ENCODE results near the gene ARID5A. TPM values are rescaled to one million over a fixed set of nuclear protein-coding genes. Genes with fewer than 3 reads are reported as not detected.

Gene ARID5A
- total RNA-seq, 1 experiment from 2014 or later = 9.3 TPM

GRCh38 chr2:96580771-96581170 lies 44.2 kb downstream of the ARID5A start:
- Mint-ChIP-seq H3K27me3 (ENCODE audit: unreplicated experiment) (no peaks in the 10 kb centered on the region), H3K36me3 (ENCODE audit: insufficient read depth, unreplicated experiment) (no peaks in the 10 kb centered on the region), H3K4me1 (ENCODE audit: low read depth, unreplicated experiment) (peaks cover 5% of the 10 kb centered on the region), H3K4me3 (ENCODE audit: low read depth, unreplicated experiment) (no peak overlapping the region), H3K27ac (ENCODE audit: unreplicated experiment) (no peak overlapping the region), H3K9me3 (ENCODE audit: low read depth, unreplicated experiment) (no peaks in the 10 kb centered on the region)
- TF ChIP-seq CTCF (IDR thresholded peaks at IDR 0.05; ENCODE audit: unreplicated experiment) = peak; percentile 58
- BruUV-seq (replicated peaks) = no TSS peak
- peak; percentile 66 for DNase-seq
- intact Hi-C loops (cut with micrococcal nuclease; ENCODE audit: unreplicated experiment) = loop anchor here (2.0 to 5.0 kb wide), 2 partner anchors 24 to 33 kb away; no protein-coding TSS in a partner anchor
- CTCF ChIA-PET = interaction anchor here (0.6 to 3.7 kb wide), 2 partner anchors 31 to 377 kb away, joined by 4 to 25 read pairs; no protein-coding TSS in a partner anchor

- no TSS peak for BruUV-seq (replicated peaks)
- H3K4me1 Mint-ChIP-seq (ENCODE audit: low read depth, unreplicated experiment) = peaks cover 18% of the 10 kb centered on the region
- intact Hi-C loops (cut with micrococcal nuclease; ENCODE audit: unreplicated experiment) = loop anchor here (5.0 kb wide), 1 partner anchor 37 kb away; no protein-coding TSS in a partner anchor
- H3K27me3 Mint-ChIP-seq (ENCODE audit: unreplicated experiment) = no peaks in the 10 kb centered on the region
- H3K4me3 Mint-ChIP-seq (ENCODE audit: low read depth, unreplicated experiment) = no peak overlapping the region
- TF ChIP-seq CTCF (IDR thresholded peaks at IDR 0.05; ENCODE audit: unreplicated experiment) = no peak
- H3K9me3 Mint-ChIP-seq (ENCODE audit: low read depth, unreplicated experiment) = no peaks in the 10 kb centered on the region
- DNase-seq = no peak
- CTCF ChIA-PET = no interaction called here
- H3K36me3 Mint-ChIP-seq (ENCODE audit: insufficient read depth, unreplicated experiment) = no peaks in the 10 kb centered on the region
- no peak overlapping the region for H3K27ac Mint-ChIP-seq (ENCODE audit: unreplicated experiment)
These were observed 47.5 kb downstream of the ARID5A start for GRCh38 chr2:96584017-96584416.

DNA sequence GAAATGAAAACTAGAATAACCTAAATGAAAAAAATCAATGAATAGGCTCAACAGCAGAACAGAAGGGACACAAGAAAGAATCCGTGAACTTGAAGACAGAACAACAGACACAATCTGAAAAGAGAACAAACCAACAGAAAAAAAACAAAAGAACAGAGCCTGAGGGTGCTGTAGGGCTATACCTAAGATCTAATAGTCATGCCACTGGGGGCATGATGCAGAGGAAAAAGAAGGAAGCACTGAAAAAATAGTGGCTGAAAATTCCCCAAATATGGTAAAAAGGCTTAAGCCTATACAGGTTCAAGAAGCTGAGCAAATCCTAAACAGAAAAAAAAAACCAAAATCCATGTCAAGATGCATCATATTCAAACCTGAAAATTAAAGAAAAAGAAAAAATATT lies 51.3 kb downstream of the ARID5A start:
- Mint-ChIP-seq H3K36me3 (ENCODE audit: insufficient read depth, unreplicated experiment) (peaks cover 11% of the 10 kb centered on the region), H3K9me3 (ENCODE audit: low read depth, unreplicated experiment) (no peaks in the 10 kb centered on the region), H3K4me3 (ENCODE audit: low read depth, unreplicated experiment) (no peak overlapping the region), H3K27ac (ENCODE audit: unreplicated experiment) (peak overlapping the region; percentile 7), H3K27me3 (ENCODE audit: unreplicated experiment) (no peaks in the 10 kb centered on the region), H3K4me1 (ENCODE audit: low read depth, unreplicated experiment) (peaks cover 18% of the 10 kb centered on the region)
- TF ChIP-seq CTCF (IDR thresholded peaks at IDR 0.05; ENCODE audit: unreplicated experiment) = no peak
- BruUV-seq (replicated peaks) = no TSS peak
- CTCF ChIA-PET = no interaction called here
- no peak for DNase-seq
- intact Hi-C loops (cut with micrococcal nuclease; ENCODE audit: unreplicated experiment) = no loop called here

GRCh38 chr2:96591054-96591453 lies 54.5 kb downstream of the ARID5A start:
- intact Hi-C loops (cut with micrococcal nuclease; ENCODE audit: unreplicated experiment) = no loop called here
- no peaks in the 10 kb centered on the region for H3K27me3 Mint-ChIP-seq (ENCODE audit: unreplicated experiment)
- H3K27ac Mint-ChIP-seq (ENCODE audit: unreplicated experiment) = no peak overlapping the region
- no peaks in the 10 kb centered on the region for H3K9me3 Mint-ChIP-seq (ENCODE audit: low read depth, unreplicated experiment)
- BruUV-seq (replicated peaks) = no TSS peak
- CTCF ChIA-PET = no interaction called here
- DNase-seq = no peak
- TF ChIP-seq CTCF (IDR thresholded peaks at IDR 0.05; ENCODE audit: unreplicated experiment) = no peak
- H3K4me3 Mint-ChIP-seq (ENCODE audit: low read depth, unreplicated experiment) = no peak overlapping the region
- peaks cover 18% of the 10 kb centered on the region for H3K4me1 Mint-ChIP-seq (ENCODE audit: low read depth, unreplicated experiment)
- peaks cover 18% of the 10 kb centered on the region for H3K36me3 Mint-ChIP-seq (ENCODE audit: insufficient read depth, unreplicated experiment)

All from Calu3 (cell line).